ENCODE data around the gene CFAP65.
A peak's percentile ranks its signal among the peaks of the same experiment; 100 is the strongest.

CFAP65 gene

DNA sequence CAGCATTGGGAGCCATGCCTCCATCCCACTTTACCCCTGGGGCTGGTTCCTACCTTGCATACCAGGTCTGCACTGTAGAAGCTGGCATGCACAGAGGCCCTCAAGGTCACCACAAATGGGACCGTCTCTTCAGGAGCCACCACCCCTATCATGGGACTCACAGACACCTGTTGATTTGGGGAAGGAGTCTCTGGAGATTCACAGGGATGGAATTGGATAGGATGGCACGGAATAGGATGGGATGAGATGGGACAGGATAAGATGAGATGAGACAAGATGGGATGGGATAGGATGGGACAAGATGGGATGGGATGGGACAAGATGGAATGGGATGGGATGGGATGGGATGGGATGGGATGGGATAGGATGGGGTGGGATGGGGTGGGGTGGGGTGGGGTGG is 32.0 kb downstream of the CFAP65 start:
- DNase-seq (ENCODE audit: low spot score): no peak

DNA sequence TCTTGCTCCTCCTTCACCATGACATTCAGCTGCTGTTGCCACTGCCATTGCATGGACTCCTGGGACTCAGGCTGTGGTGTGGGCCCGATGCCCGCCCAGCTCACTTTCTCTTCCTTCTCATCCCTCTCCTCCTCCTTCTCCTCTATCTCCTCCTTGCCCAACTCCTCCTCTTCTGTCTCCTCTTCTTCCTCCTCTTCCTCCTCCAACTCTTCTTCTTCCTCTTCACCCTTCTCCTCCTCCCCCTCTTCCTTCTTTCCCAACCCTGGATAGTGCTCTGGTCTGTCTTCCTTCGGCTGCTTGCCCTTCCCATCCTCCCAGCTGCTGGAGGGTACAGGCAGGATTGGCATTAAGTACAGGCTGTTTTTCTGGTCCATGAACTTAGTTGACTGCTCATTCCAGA is 37.3 kb downstream of the CFAP65 start:
- no peak for DNase-seq (ENCODE audit: low spot score)

DNA sequence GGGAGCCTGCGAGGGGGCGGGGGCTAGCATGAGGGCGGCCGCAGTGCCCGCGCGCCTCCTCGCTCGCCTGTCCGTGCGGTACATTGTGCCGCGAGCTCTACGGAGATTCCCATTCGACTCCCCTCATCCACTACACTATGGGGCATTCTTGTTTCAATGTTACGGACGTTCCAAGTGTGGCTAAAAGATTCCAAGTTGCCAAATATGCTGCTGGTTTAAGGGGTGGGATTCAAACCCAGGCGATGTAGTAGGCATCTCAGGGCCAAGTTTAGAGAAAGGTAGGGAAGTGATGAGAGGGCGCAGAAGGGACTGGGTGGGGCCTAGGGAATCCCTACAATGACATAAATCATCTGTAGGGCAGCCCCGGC is 38.1 kb downstream of the CFAP65 start:
- no peak for DNase-seq (ENCODE audit: low spot score)

DNA sequence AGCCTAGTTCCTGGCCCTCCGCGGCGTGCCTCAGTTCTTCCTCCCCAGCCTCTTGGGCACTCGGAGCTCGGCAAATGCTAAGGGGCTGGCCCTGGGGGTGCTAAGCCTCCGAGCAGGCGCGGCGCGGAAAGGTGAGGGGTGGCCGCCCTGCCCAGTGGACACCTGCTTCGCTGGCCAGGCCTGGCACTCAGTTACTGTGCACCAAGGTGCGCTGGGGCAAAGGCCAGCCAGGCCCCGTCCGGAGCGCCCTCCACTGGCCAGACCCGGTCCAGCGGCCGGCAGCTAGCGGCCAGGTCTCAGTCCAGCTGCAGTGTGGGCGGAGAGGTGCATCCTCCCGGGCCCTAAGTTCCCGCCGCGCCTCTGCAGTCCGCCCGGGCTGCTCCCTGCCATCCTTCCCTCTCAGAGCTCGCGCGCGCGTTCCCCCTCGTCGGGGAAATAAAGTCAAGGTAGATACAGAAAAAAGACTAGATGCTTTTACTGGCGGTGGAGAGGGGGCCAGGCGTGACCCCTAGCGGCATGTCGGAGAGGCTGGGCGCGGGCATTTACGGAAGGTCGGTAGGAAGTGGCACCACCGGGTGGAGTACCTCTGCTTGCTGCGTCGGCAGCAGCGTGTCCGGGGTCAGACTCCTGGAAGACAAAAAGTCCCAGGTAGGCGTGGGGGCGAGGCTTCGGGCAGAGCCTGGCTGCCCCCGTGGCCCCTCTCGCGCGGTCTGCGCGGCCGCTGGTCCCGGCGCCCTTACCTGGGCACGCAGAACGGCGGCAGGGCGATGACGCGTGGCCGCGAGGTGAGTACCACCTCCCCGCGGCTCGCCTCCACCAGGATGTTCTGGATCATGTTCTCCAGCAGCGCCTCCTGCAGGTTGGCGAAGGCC is 38.7 kb downstream of the CFAP65 start:
- DNase-seq (ENCODE audit: low spot score): peak; percentile 48

DNA sequence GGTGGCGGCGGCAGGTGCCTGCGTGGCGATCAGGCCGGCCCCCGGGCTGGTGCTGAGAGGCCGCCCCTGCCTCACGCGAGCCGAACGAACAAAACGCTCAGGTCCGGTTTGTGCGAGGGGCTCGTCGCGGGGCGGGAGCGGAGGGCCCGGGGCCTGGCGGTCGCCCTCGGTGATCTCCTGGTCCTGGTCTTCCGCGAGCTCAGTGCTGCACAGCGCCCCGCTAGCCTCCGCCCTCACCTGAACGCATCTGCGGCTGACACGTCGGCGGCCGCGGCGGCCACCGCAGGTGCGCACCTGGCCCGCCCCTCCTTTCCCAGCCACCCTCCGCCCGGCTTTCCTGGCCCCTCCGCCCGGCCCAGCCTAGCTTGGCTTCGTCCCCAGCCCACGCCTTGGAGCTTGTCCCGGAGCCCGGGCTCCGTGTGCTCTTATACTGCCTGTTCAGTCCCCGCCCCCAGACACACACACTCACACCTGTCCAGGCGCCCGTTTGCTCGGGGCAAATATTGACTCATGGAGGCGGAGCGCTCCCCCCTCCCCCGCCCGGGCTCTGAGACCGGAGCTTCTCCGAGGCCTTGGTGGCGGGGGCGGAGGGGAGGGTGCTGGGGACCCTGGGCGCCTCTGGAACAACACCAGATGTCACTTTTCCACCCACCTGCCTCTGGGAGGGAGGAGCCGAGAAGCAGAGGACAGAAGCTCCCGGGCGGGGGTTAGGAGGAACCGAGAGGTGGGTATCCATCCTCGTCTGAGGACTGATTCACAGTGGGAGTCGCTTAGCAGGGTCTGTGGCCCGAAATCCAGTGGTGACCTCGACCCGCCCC is 39.5 kb downstream of the CFAP65 start:
- no peak for DNase-seq (ENCODE audit: low spot score)

DNA sequence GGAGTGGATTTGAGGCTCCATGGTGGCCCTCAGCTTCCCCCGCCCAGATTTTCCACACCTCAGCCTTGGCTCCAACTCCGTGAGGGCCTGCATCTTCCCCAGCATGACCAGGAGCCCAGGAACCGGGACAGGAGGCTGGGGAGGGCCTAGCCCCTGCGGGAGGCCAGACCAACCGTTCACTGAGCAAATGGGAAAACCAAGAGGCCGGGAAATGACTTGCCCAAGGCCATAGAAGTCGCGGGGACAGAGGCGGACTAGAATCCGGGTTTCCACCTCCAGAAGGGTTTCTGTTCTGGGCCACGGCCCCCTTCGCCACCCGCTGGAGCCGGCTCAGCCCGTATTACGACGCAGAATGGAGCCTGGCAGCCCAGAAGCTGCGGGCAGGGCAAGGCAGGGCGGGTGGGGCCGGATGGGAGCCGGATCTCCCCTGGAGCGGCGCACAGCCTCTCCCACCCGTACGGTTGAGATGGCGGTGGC is 40.2 kb downstream of the CFAP65 start:
- no peak for DNase-seq (ENCODE audit: low spot score)

DNA sequence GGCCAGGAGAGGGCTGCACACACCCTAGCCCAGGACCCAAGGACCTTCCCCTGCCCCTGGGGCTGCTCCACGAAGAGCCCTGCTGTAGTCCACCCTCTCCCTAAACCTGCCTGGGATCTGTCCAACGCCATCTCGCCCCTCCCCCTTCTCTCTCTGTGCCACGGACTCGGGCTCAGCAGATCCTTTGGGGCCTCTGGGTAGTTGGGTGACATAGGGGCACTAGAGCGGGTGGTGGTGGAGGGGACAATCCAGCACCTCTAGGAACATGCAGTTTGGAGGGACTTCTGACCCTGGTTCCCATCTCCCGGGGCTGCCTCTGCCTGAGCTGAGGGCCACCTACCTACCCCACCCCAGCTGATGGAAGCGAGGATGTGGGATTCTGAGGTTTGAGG is 40.8 kb downstream of the CFAP65 start:
- DNase-seq (ENCODE audit: low spot score): no peak

DNA sequence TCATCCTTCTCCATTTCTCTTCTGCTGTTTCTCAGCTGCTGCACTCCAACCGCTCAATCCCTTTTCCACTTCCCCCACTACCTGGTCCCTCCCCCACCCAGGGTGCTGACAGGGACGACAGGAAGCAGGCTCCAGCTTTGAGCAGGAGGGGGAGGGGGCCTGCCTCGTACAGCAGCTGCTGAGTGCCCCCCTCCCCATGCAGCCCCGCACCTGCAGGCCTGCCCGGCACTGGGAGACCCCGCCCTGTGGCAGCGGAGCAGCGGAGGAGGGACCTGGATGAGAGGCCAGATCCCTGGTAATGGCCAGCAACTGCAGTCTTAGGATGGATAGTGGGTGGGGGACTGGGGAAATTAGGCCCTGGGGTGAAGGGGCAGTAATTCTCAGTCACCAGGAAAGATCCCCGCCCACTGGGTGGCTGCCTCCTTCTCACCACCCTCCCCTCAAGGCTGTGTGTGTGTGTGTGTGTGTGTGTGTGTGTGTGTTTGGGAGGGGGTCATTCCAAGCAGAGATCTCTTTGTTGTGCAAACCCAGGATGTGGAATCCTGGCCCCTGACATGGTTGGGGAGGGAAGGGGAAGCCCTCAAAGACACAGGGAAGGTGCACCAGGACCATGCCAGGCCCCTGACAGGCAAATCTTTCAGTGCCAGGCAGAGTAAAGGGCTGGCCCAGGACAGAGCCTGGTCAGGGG is 41.3 kb downstream of the CFAP65 start:
- DNase-seq (ENCODE audit: low spot score): no peak

DNA sequence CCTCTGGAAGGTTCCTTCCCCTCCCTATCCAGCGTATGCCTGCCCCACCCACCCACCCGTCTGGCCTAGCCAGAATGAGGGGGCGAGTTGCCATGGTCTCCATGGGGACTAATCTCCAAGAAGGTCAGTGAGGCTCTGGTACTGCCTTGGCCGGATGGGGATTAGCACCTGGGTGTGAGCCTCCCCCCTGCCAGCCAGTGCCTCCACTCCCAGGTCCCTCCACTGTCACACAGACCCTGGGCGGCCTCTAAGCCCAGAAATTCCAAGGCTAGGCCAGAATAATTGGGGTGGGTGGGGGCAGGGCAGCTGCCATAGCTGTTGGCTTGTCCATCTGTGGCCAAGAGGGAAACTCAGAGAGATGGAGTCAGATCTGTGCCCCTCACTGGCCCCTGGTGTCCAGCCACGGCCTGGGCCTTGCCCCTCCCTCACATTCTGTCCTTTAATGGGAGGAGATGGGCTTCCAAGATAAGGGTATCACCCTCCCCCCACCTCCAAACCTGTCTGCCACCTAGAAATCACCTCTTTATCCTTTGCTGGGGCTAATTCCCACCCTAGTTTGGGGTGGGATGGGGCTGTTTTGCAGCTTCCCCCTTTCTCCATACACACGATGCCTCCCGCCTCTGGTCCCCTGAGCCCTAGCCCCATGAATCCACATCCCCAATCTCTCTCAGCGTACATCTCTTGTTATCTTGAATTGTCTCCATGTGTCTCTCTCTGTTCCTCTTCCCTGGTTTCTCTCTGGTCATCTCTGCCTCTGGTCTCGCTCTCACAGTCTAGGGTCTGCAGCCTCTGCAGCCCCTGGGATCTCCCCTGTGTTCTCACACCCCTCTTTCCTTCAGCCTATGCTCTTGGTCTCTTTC is 42.1 kb downstream of the CFAP65 start:
- no peak for DNase-seq (ENCODE audit: low spot score)

DNA sequence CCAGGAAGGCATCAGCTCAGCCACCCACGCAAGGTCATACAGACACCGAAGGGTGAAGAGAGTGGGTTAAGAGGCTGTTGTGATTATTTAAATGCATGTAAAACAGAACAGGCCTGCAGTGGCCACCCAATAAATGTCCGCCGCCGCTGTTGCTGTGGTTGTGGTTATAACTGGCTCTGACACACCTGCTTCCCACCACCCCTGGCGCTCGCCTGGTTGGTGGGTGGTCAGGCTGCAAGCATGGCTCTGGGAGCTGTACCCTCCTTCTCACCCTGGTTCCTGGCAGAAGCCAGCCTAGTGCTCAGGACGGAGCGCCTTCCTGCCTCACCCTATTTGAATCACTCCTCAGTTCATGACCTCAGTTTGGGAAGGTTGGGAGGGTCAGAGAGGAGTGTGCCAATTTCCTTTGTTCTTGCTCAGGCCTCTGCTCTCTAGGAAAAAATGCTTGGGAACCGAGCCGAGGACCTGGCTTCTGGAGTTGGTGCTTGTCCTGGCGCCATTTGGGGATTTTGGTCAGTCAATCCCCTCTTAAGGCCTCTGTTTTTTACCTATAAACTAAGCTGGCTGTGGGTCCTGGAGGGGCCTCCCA is 42.8 kb downstream of the CFAP65 start:
- no peak for DNase-seq (ENCODE audit: low spot score)

DNA sequence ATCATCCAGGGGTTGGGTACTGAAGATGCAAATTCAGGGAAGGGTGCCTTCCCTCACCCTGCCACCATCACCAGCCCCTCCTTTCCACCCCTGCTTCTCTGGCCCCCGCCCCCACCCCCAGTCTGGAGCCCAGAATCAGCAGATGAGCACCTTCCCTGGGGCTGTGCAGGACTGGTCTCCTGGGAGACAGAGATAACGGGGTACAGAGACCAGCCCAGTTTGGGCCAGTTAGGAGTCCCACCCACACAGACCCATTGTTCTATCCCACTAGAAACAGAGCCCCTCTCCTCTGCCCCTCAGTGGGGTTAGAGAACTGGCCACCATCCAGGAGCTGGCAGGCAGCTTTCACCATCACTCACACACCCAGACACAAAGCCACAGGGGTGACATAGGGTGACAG is 43.6 kb downstream of the CFAP65 start:
- DNase-seq (ENCODE audit: low spot score): no peak

DNA sequence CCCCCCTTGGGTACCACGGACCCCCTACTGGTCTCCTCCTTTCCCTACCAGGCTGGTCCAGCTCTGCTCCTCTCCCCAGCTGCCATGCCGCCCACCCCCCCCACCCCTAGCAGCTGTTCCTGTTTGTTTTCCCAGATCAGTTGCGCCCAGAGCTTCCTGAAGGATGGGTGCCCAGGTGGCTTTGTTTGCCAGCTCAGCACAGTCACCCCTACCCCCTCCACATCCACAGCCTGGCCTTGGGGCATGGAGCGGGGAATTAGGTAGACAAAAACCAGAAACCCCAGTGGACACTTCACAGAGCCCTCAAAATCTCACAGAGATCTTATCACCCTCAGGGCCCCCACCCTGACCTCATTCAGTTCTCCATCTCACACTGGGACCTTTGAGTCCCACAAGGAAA is 44.4 kb downstream of the CFAP65 start:
- no peak for DNase-seq (ENCODE audit: low spot score)

DNA sequence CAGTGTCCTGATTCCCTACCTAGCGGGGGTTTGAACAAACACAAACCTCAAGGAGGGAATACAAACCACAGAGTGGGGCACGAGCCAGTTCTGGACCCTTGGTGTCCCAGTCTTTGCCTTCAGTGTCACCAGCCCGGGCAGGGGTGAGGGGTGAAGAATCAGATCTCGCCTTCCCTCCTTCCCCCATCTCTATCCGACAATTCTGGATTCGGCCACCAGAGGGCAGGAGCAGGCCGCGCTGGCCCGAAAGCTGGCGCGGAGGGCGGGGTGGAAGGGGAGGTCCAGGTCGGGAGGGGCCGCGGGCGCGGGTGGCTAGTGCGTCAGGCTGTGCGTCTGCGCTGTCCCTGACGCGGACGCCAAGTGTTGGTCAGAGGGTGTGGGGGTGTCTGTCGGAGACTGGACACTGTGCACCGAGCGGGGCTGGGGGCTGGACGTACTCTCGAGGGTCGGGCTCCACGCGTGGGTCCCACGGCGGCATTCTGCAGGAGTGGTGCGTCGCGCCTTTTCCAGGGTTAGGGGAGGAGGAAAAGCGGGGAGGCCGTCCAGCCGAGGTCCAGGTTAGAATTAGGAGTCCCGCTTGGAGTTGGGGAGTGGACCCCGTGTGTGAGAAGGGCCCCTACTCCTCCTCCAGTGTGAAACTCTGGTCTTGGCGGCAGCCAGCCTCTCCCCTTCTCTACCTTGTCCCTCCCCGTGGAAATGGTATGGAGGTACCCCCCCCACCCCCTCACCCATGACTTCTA is 45.2 kb downstream of the CFAP65 start:
- DNase-seq (ENCODE audit: low spot score): peak; percentile 71

DNA sequence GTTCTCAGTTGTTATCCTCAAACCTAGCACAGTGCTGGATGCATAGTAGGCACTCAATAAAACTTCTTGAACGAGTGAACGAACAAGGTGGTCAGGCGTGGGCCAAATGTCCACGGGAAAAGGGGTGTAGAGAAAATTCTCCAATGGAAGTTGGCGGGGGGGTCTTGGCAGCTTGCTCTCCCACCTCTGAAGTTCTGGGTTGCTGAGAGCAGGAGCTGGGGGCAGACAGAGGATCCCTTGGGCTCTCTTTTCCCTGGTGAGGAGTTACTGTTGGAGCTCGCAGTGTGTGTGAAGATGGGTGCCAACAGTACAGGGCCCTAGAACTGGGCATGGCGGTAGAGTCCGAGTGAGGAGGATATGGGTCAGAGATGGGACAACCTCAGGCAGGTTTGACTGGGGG is 45.8 kb downstream of the CFAP65 start:
- no peak for DNase-seq (ENCODE audit: low spot score)

DNA sequence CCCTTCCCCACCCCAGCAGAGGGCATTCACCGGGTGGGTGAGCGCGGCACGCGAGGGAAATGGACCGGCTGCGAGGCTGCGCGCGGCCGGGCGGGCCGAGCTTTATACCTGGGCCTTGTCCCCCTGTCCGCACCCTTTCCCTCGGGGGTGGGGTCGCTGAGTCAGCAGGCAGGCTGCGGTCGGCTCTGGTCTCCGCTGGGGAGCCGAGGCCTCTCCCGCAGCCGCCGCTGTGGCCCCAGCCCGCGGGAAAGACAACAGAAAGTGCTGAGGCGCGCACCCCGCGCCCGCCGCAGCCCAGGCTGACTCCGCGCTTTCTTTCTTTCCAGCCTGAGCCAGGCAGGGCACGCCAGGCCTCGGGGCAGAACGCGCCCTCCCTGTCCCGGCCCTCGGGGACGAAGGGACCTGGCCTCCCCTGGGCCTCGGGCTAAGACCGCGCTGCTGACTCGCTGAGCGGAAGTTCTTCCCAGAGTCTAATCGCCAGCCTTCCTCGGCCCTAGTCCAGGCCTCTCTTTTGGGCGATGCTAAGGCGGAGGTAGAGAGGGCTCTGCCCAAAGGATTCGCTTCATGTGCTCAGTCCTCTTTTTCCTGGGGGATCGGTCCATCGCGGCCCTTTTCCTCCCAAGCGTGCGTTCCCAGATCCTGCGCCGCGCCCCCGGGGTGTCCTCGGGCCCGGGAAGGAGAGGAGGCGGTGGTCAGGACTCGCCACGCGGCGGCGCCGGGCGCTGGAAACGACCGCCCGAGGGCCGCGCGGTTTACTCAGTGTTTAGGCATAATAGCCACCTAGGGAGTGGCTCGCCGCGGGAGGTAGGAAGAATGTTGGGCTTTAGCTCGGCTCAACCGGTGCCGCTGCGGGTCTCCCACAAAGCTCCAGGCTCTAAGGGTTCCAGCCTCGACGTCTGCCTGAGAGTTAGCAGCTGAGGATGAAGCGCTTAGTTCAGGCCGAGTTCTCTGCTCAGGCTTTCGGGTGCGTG is 47.7 kb downstream of the CFAP65 start, which contains the start of gene CRYBA2:
TSS of gene CRYBA2 (minus strand) at position 78 of the 971 bp plus-strand sequence. CDS start 246 bp downstream, outside the sequence.
- DNase-seq (ENCODE audit: low spot score): no peak

DNA sequence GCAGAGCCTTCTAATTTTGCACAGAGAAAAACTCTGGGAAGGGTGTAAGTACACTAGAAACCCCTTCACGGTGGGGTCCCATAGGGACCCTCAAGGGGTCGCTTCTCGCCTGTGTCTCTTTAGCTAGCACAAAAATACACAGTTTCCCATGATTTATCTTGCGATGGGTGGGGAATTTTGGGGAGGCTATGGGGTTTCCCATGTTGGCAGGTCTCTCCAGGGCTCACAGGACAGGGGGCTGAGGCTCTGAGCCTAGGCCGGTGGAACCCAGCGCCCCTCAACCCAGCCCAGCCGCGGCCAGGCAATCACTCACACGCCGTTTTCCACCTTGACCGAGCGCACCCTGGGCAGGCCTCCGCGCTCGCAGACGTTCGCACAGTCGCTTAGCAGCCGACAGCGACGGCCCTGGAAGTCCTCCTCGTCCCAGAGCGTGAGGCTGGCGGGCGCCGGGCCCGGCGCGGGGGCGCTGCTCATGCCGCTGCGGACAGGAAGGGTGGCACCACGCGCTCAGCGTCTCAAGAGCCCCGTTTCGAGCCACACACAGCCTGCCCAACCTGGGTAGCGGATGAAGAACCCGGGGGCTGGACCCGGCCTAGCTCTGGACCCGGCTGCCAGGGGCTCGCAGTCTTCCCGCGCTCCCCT is 48.5 kb downstream of the CFAP65 start:
- DNase-seq (ENCODE audit: low spot score): no peak

DNA sequence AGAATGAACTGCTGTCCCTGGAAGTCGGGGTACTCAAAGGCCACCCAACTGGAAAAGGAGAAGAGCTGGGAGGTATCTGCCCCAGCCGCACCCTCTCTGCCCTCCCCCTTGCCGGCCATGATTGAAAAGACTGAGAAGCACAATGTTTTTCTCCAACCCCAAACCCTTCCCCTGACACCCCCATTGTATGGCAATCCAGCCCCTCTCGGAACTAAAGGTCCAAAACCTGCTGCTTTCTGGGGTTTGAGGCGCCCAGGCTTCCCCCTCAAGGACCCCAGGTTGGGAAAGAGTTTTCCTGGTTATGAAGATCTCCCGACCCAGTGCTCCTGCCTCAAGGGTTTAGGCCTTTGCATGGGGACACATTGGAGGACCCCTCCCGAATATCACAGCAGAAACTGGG is 49.1 kb downstream of the CFAP65 start:
- no peak for DNase-seq (ENCODE audit: low spot score)

DNA sequence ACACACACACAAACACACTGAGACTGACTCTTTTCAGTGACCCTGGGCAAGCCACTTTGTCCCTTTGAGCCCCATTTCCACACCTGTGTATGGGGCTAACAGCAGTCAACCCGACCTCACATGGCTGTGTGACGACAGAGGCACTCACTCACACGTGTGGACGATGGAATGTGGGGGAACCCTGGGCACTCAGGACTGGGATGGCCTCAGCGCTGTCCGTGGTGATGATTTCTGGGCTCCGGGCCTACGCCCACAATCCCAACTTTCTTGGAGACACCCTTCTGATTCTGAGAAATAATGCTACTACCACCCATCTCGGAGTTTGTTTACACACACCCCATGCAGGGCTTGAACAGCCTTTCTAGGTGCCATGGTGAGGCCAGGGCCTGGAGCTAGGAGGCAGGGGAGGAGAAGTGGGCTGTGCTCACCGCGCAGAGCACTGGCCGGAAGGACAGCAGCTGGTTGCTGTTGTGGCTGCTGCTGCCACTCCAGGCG is 49.6 kb downstream of the CFAP65 start:
- DNase-seq (ENCODE audit: low spot score): no peak

DNA sequence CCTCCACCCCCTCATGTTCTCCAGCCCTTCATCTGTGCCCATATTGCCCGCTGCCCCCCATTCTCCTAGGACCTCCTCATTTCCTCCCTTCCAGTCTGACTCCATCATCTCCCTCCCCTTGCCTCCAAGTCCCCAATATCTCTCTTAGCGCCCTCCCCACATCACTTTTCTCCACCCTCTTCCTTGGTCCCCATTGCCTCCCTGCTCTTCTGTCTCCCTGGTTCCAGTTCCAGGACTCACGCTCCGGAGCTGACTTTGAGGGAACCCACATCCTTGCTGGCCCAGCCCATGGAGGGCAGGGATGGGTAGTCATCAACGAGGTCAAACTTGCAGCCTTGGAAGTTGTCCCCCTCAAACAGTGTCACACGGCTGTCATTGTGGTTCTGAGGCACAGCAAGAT is 50.7 kb downstream of the CFAP65 start:
- no peak for DNase-seq (ENCODE audit: low spot score)
